GM10248 (cell line): ENCODE measurements around the gene CEBPB.

Experiments
- CTCF ChIA-PET: fragments of 300-600 bp; sonication (Branson Sonifier 250); formaldehyde crosslinking; extraction: SDS; loops from one replicate; lab custom pipeline; 2021; ENCODE audit warnings: antibody characterized with exemption; lab: Yijun Ruan, JAX
- POLR2A ChIA-PET: fragments of 350-650 bp; sonication (Branson Sonifier 250); formaldehyde crosslinking; extraction: SDS; loops from one replicate; lab custom pipeline; 2020; ENCODE audit warnings: antibody characterized with exemption; lab: Yijun Ruan, JAX
- DNase-seq: peaks from one replicate; pipeline ENCODE4 v3.0.0; 2012; ENCODE audit errors: extremely low spot score
- TF ChIP-seq, protein P1 (sequence below): IDR thresholded peaks from 2 replicates; pipeline ENCODE4 v1.5.1; 2012; ENCODE audit warnings: mild to moderate bottlenecking, low read depth; ENCODE audit errors: extremely low read depth, missing control alignments, control extremely low read depth

The CEBPB gene

DNA sequence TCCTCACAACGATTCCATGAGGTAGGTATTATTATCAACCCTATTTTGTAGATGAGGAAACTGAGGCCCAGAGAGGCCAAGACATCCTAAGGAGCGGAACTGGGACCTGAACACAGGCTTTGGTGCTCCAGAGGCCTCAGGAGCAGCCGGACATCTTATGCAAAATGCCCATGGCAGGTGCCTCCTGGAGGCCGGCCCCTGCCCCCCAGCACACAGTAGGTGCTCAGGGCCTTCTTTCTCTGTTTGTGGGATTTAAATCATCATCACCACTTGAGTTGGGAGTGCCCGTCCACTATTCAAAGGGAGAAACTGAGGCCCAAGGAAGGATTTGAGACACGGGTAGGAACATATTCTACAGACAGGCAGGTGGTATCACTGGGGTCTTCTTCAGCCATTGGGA is 41.2 kb downstream of the CEBPB start:
- CTCF ChIA-PET, result no interaction called here
- POLR2A ChIA-PET, result no interaction called here
- no peak for DNase-seq
- TF ChIP-seq, protein P1, sequence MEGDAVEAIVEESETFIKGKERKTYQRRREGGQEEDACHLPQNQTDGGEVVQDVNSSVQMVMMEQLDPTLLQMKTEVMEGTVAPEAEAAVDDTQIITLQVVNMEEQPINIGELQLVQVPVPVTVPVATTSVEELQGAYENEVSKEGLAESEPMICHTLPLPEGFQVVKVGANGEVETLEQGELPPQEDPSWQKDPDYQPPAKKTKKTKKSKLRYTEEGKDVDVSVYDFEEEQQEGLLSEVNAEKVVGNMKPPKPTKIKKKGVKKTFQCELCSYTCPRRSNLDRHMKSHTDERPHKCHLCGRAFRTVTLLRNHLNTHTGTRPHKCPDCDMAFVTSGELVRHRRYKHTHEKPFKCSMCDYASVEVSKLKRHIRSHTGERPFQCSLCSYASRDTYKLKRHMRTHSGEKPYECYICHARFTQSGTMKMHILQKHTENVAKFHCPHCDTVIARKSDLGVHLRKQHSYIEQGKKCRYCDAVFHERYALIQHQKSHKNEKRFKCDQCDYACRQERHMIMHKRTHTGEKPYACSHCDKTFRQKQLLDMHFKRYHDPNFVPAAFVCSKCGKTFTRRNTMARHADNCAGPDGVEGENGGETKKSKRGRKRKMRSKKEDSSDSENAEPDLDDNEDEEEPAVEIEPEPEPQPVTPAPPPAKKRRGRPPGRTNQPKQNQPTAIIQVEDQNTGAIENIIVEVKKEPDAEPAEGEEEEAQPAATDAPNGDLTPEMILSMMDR, result no peak

DNA sequence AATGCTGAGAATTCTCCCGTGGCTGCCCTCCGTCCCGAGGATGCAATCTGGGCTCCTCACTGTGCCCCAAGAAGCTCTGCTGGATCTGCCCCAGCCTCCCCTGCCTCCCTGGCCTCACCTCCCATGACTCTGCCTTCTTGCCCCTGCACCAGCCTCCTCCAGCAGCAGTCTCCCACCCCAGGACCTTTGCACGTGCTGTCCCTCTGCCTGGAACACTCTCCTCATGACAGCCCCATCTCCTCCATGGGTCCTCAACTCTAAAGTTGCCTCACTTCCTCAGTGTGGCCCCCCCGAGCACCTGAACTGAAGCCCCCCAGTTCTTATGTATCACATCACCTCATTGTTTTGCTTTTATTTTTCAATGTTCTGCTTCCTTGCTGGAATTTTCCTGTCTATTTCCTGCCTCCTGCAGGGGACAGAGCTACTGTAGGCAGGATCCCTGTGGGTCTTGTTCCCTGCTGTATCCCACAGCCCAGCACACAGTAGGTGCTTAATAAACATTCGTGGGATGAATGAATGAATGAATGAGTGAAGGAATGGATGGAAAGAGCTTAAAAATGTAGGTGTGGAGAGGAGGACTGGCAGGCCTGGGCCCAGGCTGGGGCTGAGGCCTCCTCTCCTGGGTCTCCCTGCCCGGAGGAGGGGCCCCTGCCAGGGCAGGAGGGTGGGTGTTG is 42.2 kb downstream of the CEBPB start:
- ChIA-PET POLR2A (no interaction called here), CTCF (interaction anchor here (1.2 kb wide), 1 partner anchor 74 kb away, joined by 4 read pairs; no protein-coding TSS in a partner anchor)
- no peak for DNase-seq
- TF ChIP-seq, protein P1, result no peak

DNA sequence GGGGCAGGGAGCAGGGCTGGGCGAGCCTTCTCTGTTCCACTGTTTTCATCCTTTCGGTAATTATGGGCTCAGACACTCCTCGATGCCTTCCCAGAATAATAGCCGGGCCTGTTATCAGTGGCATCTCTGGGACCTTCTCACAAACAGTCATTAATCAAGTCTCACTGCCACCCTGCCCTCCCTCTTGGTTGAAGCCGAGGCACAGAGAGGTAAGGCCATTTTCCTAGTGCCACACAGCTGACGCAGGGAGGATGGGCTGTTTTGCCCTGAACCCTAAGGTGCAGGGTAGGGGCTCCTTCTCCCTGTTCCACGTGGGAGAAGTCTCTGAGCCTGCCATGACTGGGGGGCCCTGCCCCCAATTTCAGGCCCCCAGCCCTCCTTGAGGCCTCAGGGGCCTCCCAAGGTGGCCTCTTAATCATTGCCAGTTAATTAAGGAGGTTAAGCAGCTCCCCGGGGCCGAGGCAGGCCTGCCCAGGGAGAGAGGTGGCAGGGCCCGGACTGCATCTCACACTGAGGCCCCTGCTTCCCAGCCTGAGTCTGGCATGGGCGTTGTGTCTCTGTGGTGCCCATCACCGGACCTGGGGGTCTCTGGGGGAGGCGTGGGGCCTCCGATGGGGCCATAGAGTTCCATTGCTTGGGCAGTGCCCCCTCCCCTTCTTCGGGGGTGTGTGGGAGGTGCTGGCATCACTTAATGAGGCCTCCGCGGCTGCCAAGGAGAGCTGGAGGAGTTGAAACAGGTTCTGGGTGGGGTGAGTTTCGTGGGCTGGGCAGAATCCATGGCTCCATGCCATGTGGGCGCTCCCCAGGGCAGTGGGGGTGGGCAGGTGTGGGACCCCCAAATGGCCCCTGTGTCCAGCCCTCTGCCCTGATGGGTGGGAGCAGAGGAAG is 42.9 kb downstream of the CEBPB start:
- TF ChIP-seq, protein P1, result no peak
- no peak for DNase-seq
- ChIA-PET CTCF (interaction anchor here (1.2 kb wide), 1 partner anchor 73 kb away, joined by 4 read pairs; no protein-coding TSS in a partner anchor), POLR2A (no interaction called here)

DNA sequence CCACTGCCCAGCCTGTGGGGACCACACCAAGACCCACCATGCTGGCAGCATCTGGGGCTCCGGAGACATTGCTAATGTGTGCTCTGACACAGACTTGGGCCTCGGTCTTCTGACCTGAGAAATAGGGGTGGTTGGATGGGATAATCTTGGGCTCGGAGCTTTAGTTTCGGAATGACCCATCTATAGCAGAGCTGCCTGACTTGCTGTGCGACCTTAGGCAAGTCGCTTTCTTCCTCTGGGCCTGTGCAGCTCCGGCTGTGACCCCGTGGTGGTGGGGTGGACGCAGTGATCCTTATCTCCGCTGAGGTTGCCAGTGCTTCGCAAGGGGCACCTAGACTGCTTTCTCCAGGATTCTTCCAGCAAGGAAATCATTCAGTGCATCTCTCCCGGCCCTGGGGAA is 43.7 kb downstream of the CEBPB start:
- TF ChIP-seq, protein P1, result no peak
- CTCF ChIA-PET, result interaction anchor here (1.2 kb wide), 1 partner anchor 73 kb away, joined by 4 read pairs; no protein-coding TSS in a partner anchor
- POLR2A ChIA-PET, result no interaction called here
- no peak for DNase-seq

DNA sequence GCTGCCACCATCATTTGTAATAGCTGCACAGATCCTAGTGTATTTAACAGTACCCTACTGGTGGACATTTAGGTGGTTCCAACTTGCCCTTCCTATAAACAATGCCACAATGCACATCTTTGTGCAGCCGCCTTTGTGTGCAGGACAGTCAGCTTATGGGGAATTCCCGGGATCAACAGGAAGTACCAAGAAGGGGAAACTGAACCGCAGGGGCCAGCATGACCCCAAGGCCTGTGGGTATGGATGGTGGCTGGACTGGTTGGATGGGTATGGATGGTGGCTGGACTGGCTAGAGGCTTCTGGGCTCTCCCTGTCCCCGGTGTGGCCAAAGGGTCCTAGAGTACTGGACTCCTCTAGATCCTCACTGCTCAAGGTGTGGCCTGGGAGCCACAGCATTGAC is 46.7 kb downstream of the CEBPB start:
- no peak for DNase-seq
- TF ChIP-seq, protein P1, result no peak
- ChIA-PET CTCF (interaction anchor here (0.7 kb wide), 1 partner anchor 8 kb away, joined by 3 read pairs; no protein-coding TSS in a partner anchor), POLR2A (no interaction called here)

DNA sequence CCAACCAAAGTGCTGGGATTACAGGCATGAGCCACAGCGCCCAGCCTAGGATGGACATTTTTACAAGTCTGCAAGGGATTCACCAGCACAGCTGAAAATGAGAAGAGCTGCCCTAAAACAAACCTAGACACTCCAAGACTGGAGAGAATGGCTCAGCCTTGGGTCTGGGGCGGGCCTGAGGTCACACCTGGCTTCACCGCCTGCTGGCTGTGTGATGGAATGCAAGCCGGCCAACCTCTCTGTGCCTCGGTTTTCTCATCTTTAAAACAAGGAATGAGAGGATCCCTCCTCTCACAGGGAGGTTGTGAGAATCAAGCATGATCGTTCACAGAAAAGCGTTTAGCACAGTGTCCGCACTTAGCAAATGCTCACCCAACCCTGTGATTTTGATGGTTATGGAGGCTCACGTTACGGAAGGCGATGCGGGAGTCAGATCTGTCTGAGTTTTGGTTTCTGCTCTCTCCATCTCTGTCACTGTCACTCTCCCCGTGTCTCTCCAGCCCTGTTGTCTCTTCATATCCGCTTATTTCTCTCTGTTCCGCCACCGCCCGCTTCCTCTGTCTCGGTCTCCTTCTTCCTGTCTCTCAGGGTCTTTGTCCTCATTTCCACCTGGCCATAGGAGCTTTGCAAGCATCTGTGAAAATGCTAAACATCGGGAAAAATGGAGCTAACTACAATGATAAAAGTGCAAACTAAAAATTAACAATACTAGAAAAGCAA is 47.6 kb downstream of the CEBPB start:
- TF ChIP-seq, protein P1, result no peak
- CTCF ChIA-PET, result interaction anchor here (1.1 kb wide), 1 partner anchor 11 kb away, joined by 3 read pairs; no protein-coding TSS in a partner anchor
- DNase-seq, result no peak
- POLR2A ChIA-PET, result no interaction called here
